Panc1 (cell line): ENCODE data around the gene ZFYVE1.

Source experiments
- CTCF ChIP-seq: fragments of 450-650 bp; IDR thresholded peaks from 2 replicates; pipeline ENCODE4 v1.5.1; 2017; ENCODE audit warnings: mild to moderate bottlenecking
- POLR2AphosphoS5 ChIP-seq: IDR thresholded peaks from 2 replicates; pipeline ENCODE4 v1.6.1; 2012; ENCODE audit warnings: mild to moderate bottlenecking, low read depth, low read length, moderate library complexity
- REST ChIP-seq, 2 experiments: IDR thresholded peaks; 2 replicates each; pipeline ENCODE4 v1.6.1; 2011 to 2012; ENCODE audit warnings: low read depth in 2 of 2, control low read depth in 1 of 2, low read length in 1 of 2, mild to moderate bottlenecking in 1 of 2, moderate library complexity in 1 of 2; ENCODE audit not compliant: insufficient read depth in 1 of 2
- SIN3A ChIP-seq: IDR thresholded peaks from 2 replicates; pipeline ENCODE4 v1.6.1; 2012; ENCODE audit warnings: low read depth, mild to moderate bottlenecking, low read length, moderate library complexity, borderline replicate concordance; ENCODE audit not compliant: insufficient read depth
- TCF7L2 ChIP-seq: IDR thresholded peaks from 2 replicates; pipeline ENCODE4 v1.6.1; 2011; ENCODE audit warnings: mild to moderate bottlenecking, low read depth, low read length, inconsistent platforms

- no peak for TF ChIP-seq REST (IDR thresholded peaks at IDR 0.05; ENCODE audit: insufficient read depth in 1 of 2, low read depth in 2 of 2, low read length in 1 of 2)
- TF ChIP-seq CTCF, result no peak
- TF ChIP-seq POLR2AphosphoS5, result no peak
- no peak for TF ChIP-seq SIN3A
- no peak for TF ChIP-seq TCF7L2
These were observed 69.7 kb downstream of the ZFYVE1 start for GRCh38 chr14:72957213-72957612.
